GM12875 (cell line): ENCODE measurements around the gene ZNF764.

ENCODE experiments used
- H3K4me3 ChIP-seq: one replicate; pipeline ENCODE4 v1.5.1; 2011; ENCODE audit warnings: low read depth, low read length, control low read depth
- TF ChIP-seq, protein P1 (sequence below): IDR thresholded peaks from 2 replicates; pipeline ENCODE4 v1.5.1; 2011; ENCODE audit warnings: low read depth, mild to moderate bottlenecking, control low read depth, inconsistent platforms, low read length, moderate library complexity, borderline replicate concordance; ENCODE audit not compliant: insufficient read depth

The ZNF764 gene

DNA sequence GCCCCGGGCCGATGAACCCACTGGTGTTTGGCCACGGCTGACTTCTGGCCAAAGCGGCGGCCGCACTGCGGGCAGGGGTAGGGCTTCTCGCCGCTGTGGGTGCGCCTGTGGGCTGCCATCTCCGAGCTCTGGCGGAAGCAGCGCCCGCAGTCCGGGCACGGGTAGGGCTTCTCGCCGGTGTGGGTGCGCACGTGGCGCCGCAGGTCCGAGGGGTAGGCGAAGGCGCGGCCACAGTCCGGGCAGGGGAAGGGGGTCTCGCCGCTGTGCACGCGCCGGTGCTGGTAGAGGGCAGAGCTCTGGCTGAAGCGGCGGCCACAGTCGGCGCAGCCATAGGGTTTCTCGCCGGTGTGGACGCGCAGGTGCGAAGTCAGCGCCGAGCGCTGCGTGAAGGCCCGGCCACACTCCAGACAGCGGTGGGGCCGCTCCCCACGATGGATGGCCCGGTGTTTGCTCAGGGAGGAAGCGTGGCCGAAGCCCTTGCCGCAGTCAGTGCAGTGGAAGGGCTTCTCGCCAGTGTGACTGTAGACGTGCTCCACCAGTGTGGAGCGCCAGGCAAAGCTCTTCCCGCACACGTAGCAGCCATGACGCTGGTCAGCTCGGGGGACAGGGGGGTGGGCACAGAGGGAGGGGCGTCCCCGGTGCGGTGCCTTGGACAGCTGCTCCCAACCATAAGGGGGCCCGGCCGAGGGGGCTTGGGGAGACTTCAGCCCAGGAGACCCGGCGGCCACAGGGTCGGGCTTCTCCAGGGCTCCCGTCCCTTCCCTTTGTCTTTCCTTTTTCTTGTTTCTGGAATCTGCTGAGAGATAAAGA is 2.7 kb downstream of the ZNF764 start:
- no peak overlapping the region for H3K4me3 ChIP-seq
- TF ChIP-seq, protein P1, sequence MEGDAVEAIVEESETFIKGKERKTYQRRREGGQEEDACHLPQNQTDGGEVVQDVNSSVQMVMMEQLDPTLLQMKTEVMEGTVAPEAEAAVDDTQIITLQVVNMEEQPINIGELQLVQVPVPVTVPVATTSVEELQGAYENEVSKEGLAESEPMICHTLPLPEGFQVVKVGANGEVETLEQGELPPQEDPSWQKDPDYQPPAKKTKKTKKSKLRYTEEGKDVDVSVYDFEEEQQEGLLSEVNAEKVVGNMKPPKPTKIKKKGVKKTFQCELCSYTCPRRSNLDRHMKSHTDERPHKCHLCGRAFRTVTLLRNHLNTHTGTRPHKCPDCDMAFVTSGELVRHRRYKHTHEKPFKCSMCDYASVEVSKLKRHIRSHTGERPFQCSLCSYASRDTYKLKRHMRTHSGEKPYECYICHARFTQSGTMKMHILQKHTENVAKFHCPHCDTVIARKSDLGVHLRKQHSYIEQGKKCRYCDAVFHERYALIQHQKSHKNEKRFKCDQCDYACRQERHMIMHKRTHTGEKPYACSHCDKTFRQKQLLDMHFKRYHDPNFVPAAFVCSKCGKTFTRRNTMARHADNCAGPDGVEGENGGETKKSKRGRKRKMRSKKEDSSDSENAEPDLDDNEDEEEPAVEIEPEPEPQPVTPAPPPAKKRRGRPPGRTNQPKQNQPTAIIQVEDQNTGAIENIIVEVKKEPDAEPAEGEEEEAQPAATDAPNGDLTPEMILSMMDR: no peak

- H3K4me3 ChIP-seq: no peak overlapping the region
- TF ChIP-seq, protein P1: no peak
Measured at GRCh38 chr16:30554557-30555314, 3.4 kb downstream of the ZNF764 start.

DNA sequence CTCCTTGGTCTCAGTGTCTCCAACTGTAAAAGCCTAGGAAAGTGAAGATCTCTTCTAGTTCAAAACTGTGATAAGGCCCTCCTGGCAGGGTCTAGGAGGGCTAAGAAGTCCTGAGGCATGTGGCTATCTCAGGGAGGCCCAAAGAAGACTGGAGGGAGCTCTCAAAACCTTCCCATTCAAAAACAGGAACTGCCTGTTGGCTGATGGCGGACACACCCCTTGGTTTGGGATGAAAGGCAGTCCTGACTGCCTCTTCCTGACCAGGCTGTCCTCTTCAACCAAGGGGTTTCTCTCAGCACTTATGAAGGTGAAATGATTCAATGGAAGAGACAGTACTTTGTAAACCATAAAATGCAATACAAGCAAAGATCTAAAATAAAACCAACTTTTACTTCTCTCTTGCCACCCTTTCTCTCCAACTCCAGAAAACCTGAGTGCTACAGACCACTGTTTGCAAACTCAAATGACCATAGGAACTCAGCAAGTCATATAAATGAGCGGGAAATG is 4.7 kb downstream of the ZNF764 start:
- TF ChIP-seq, protein P1: no peak
- H3K4me3 ChIP-seq: no peak overlapping the region

DNA sequence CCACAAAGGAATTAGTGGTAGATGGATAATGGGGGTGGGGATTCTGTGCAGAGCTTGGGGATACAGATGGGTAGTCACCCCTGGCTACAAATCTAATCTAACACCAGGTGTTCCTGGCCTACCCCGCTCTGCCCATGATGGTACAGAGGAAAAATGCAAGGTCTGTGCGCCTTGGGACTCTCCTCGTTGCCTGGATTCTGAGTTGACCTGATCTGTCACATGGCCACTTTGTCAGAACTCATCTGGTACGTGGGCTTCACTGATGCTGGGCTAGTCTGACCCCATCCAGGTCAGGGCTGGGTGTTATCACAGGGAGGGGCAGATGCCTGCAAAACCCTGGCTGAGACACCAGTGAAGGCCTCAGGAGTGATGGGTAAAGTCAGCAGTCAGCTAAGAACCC is 5.2 kb downstream of the ZNF764 start:
- H3K4me3 ChIP-seq: no peak overlapping the region
- TF ChIP-seq, protein P1: no peak

DNA sequence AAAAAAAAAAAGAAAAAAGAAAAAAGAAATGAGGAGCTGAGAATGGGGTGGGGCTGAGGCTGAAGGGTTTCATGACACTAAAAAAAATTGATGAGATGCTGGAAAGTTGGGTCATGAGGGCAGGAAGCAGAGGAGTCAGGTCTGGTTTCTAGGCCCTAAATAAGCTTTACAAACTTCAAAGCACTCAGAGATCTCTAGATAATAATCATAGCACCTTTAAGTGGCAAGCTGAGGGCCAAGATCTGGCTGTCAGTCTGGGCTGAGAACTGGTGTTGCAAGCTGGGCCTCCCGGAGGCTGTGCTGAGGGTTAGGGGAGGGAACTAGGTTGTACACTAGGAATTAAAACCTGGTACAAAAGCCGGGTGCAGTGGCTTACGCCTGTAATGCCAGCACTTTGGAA is 6.4 kb downstream of the ZNF764 start:
- H3K4me3 ChIP-seq: no peak overlapping the region
- TF ChIP-seq, protein P1: no peak

DNA sequence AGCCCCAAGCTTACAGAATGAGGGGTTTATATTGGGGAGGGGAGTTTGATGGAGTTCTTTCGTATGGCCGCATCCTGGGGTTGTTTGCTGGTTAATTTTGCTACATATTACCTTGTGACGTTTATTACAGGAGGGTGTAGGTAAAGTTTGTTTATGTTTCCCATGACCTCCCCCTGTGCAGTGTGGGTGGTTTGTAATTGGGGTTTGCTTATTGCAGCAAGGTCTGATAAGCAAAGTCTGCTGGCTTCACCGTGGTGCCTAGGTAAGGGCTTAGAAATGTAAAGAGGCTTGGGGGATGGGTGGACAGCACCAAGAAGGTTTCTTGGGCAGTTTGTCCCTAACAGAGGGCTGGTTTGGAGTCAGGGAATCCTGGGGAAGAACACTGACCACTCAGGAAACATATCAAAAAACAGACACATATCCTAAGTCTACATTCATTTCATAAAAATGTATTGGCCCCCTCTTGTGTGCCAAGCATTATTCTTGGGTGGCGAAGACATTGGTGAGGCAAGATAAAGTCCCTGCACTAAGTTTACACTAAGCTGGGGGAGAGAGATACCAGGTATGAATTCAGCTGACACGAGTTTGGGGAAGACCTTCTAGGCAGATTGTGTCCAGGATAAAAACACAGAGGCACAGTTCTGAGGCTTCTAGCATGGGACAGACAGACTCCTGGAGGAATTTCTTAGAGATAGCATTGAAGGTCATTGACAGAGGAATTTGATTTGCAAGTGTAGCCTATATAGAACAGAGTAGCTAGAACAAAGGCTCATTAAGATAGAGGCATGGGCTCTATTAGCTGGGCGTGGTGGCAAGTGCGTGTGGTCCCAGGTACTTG is 9.5 kb downstream of the ZNF764 start:
- TF ChIP-seq, protein P1: no peak
- H3K4me3 ChIP-seq: no peak overlapping the region
